HEK293T (cell line): ENCODE results near the gene PGAP3.

Source experiments
- CTCF ChIA-PET: fragments of 350-600 bp; formaldehyde crosslinking; extraction: SDS; loops from one replicate; lab custom pipeline; 2021; ENCODE audit warnings: antibody characterized with exemption, inconsistent platforms; lab: Yijun Ruan, JAX
- POLR2A ChIA-PET: fragments of 350-600 bp; formaldehyde crosslinking; extraction: SDS; loops from one replicate; lab custom pipeline; 2020; ENCODE audit warnings: antibody characterized with exemption, inconsistent platforms; lab: Yijun Ruan, JAX
- DNase-seq: peaks from one replicate; pipeline ENCODE4 v3.0.0; 2012; ENCODE audit warnings: mixed read lengths; ENCODE audit errors: extremely low spot score
- ARNT ChIP-seq: fragments of 450-650 bp; IDR thresholded peaks from 2 replicates; pipeline ENCODE4 v1.6.1; 2017; ENCODE audit warnings: mild to moderate bottlenecking
- BHLHE40 ChIP-seq: fragments of 450-650 bp; IDR thresholded peaks from 2 replicates; pipeline ENCODE4 v1.6.1; 2016; ENCODE audit warnings: mild to moderate bottlenecking, moderate library complexity, borderline replicate concordance
- CTBP1 ChIP-seq: fragments of 450-650 bp; IDR thresholded peaks from 2 replicates; pipeline ENCODE4 v1.6.1; 2016; ENCODE audit warnings: borderline replicate concordance
- ELF4 ChIP-seq: fragments of 450-650 bp; IDR thresholded peaks from 2 replicates; pipeline ENCODE4 v1.6.1; 2017; ENCODE audit warnings: antibody characterized with exemption
- FOXA1 ChIP-seq: fragments of 450-650 bp; IDR thresholded peaks from 2 replicates; pipeline ENCODE4 v1.6.1; 2016; ENCODE audit warnings: mild to moderate bottlenecking
- FOXK2 ChIP-seq: fragments of 450-650 bp; IDR thresholded peaks from 2 replicates; pipeline ENCODE4 v1.6.1; 2016; ENCODE audit warnings: mild to moderate bottlenecking
- FOXM1 ChIP-seq: fragments of 450-650 bp; IDR thresholded peaks from 2 replicates; pipeline ENCODE4 v1.6.1; 2017; ENCODE audit warnings: mild to moderate bottlenecking, borderline replicate concordance
- HDGF ChIP-seq: fragments of 450-650 bp; IDR thresholded peaks from 2 replicates; pipeline ENCODE4 v1.6.1; 2017; ENCODE audit warnings: antibody characterized with exemption, borderline replicate concordance
- L3MBTL2 ChIP-seq: fragments of 450-650 bp; conservative IDR thresholded peaks from 2 replicates; pipeline ENCODE4 v1.6.1; 2016; ENCODE audit warnings: mild to moderate bottlenecking
- LEF1 ChIP-seq: fragments of 450-650 bp; IDR thresholded peaks from 2 replicates; pipeline ENCODE4 v1.6.1; 2017; ENCODE audit warnings: mild to moderate bottlenecking, borderline replicate concordance
- NFRKB ChIP-seq: fragments of 450-650 bp; IDR thresholded peaks from 2 replicates; pipeline ENCODE4 v1.6.1; 2016; ENCODE audit warnings: mild to moderate bottlenecking, moderate library complexity
- SP1 ChIP-seq: fragments of 450-650 bp; IDR thresholded peaks from 2 replicates; pipeline ENCODE4 v1.6.1; 2017
- SUZ12 ChIP-seq: fragments of 450-650 bp; IDR thresholded peaks from 2 replicates; pipeline ENCODE4 v1.6.1; 2016; ENCODE audit warnings: mild to moderate bottlenecking
- TARDBP ChIP-seq: fragments of 450-650 bp; IDR thresholded peaks from 2 replicates; pipeline ENCODE4 v1.6.1; 2016
- ZNF384 ChIP-seq: fragments of 450-650 bp; IDR thresholded peaks from 2 replicates; pipeline ENCODE4 v1.6.1; 2016
- TF ChIP-seq, protein P1 (sequence below): fragments of 450-650 bp; IDR thresholded peaks from 2 replicates; pipeline ENCODE4 v1.6.1; 2016

The PGAP3 gene

DNA sequence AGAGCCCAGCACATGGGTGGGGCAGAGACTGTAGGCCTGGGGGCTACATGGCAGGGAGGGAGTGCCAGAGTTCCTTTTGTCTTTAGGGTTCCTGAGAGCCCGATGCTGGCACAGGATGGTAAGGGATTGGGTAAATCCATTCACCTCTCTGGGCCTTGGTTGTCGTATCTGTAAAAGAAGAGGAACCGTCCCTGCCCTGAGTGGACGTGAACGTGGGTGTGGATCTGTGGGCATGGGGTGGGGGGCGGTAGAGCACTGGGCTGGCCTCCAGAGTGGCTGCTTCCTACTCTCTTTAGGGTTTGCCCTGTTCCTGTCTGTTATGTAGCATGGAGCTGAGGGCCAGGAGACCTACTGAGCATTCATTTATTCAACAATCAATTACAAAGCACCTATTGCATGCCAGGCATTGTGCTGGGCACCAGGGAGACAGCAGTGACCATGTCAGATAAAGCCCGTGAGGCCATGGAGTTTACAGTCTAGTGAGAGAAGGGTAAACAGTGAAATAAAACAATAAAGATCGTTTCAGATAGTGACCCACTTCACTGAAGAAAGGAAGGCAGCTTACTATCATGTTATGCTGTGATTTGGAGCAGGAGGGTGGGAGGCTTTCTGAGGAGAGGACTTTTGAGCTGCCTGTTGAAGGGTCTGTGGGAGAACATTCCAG lies 35.8 kb downstream of the PGAP3 start:
- TF ChIP-seq ZNF384 (no peak), CTBP1 (no peak), ELF4 (no peak), HDGF (no peak), FOXK2 (no peak), ARNT (no peak), BHLHE40 (no peak), L3MBTL2 (no peak), TARDBP (no peak), LEF1 (no peak), SUZ12 (no peak), SP1 (no peak), FOXA1 (no peak), NFRKB (no peak), FOXM1 (no peak)
- TF ChIP-seq, protein P1, sequence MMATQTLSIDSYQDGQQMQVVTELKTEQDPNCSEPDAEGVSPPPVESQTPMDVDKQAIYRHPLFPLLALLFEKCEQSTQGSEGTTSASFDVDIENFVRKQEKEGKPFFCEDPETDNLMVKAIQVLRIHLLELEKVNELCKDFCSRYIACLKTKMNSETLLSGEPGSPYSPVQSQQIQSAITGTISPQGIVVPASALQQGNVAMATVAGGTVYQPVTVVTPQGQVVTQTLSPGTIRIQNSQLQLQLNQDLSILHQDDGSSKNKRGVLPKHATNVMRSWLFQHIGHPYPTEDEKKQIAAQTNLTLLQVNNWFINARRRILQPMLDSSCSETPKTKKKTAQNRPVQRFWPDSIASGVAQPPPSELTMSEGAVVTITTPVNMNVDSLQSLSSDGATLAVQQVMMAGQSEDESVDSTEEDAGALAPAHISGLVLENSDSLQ: no peak
- CTCF ChIA-PET: interaction anchor here (2.1 to 5.3 kb wide), 5 partner anchors 8 to 29 kb away, joined by 9 to 40 read pairs (median 28); partner anchors contain the start of genes STARD3 and TCAP
- no peak for DNase-seq
- POLR2A ChIA-PET: interaction anchor here (0.6 to 2.5 kb wide), 5 partner anchors 14 to 249 kb away, joined by 3 to 11 read pairs (median 7); partner anchors contain the start of genes ERBB2, PGAP3 and STARD3

DNA sequence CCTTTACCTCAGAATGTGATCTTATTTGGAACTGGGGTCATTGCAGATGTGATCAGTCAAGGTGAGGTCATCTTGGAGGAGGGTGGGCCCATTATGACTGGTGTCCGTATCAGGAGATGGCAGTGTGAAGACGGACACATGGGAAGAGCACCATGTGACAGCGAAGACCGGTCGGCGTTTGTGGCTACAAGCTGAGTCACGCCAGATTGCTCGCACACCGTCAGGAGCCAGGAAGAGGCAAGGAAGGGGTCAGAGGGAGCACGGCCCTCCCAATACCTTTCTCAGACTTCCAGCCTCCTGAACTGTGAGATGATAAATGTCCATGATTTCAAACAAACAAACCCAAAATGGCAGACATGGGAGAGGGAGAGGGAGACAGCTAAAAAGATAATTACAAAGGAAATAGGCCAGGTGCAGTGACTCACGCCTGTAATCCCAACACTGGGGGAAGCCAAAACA lies 37.7 kb downstream of the PGAP3 start:
- ChIA-PET CTCF (interaction anchor here (5.3 kb wide), 1 partner anchor 27 kb away, joined by 40 read pairs; no protein-coding TSS in a partner anchor), POLR2A (no interaction called here)
- no peak for DNase-seq
- no peak for TF ChIP-seq NFRKB
- no peak for TF ChIP-seq FOXA1
- TF ChIP-seq ARNT: no peak
- no peak for TF ChIP-seq FOXM1
- TF ChIP-seq ZNF384: no peak
- no peak for TF ChIP-seq HDGF
- TF ChIP-seq ELF4: no peak
- no peak for TF ChIP-seq LEF1
- no peak for TF ChIP-seq TARDBP
- no peak for TF ChIP-seq L3MBTL2
- TF ChIP-seq BHLHE40: no peak
- no peak for TF ChIP-seq SP1
- no peak for TF ChIP-seq CTBP1

DNA sequence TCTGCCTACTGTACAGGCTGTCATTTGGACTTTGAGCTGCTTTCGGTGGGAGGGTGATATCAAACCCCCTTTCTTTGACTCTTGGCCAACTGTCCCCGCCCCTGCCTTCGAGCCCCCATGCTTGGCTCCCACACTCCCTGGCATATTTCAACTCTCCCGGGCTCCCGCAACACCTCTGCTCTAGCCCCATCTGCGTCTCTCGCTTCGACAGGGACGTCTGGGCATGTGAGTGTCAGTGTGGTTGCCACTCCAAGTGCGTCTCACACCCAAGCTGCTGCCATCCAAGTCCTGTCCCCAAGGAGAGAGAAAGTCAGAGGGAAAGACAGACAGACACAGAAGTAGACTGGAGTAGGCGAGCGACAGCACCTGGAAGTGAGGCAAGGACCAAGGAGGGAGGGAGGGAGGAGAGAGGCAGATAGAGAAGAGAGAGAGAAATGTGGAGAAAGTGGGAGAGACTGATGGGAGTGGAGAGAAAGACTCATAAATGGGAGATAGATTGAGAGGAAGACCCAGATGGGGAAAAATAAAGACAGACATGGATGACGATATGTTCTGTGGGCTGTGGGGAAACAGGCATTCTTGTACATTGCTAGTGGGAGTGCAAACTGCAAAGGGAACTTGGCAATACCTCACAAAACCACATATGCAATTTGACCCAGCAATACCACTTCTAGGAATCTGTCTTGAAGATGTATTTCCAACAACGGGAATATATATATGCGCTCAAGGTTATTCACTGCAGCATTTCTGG lies 39.1 kb downstream of the PGAP3 start:
- CTCF ChIA-PET: no interaction called here
- DNase-seq: no peak
- POLR2A ChIA-PET: no interaction called here
- TF ChIP-seq LEF1: no peak
- no peak for TF ChIP-seq SUZ12
- TF ChIP-seq, protein P1: no peak
- TF ChIP-seq ELF4: no peak
- no peak for TF ChIP-seq BHLHE40
- no peak for TF ChIP-seq TARDBP

DNA sequence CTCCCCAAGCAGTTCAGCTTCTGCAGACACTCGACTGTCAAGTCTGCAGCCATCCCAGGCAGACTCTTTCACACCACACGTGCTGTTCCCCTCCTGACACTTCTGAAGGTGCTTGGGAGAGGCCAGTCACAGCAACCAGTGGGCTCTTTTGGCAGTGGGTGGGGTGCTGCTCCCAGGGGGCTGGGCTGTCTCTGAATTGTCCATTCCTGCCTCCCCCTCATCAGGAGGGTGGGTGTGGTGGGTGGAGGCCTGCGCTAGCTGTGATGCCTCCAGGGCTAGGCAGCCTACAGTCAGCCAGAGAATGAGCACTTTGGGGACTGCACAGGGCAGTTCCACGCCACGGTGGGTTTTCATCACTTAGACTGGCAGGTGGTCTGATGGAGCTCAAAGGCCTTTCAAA lies 40.6 kb downstream of the PGAP3 start:
- ChIA-PET POLR2A (interaction anchor here (2.0 kb wide), 1 partner anchor 9 kb away, joined by 7 read pairs; no protein-coding TSS in a partner anchor), CTCF (no interaction called here)
- no peak for DNase-seq
- TF ChIP-seq ELF4 (no peak), L3MBTL2 (no peak), BHLHE40 (no peak), ARNT (no peak), NFRKB (no peak), TARDBP (no peak), LEF1 (no peak), SP1 (no peak), FOXA1 (no peak), FOXM1 (no peak), ZNF384 (no peak), FOXK2 (no peak)
- TF ChIP-seq, protein P1: no peak

DNA sequence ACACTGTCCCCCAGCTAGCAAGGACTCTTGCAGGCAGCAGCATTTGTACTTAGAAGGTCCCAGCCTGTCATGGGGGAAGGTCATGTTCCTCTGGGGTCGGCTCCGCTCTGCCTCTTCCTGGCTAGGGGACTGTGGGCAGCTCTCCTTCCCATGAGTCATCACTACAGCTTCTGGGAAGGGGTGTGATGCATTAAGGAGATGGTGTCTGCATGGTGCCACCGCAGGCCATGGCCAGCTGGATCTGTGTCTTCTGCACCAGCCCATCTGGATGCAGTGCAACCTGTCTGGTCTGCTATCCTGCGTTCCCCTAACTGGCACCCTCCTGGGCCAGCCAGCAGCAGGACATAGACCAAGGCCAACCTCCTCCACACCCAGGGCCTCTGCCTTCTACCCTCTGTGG lies 44.6 kb downstream of the PGAP3 start:
- POLR2A ChIA-PET: no interaction called here
- CTCF ChIA-PET: interaction anchor here (5.7 kb wide), 1 partner anchor 11 kb away, joined by 39 read pairs; no protein-coding TSS in a partner anchor
- DNase-seq: no peak
- no peak for TF ChIP-seq FOXK2
- TF ChIP-seq FOXA1: no peak
- no peak for TF ChIP-seq ARNT
- no peak for TF ChIP-seq ZNF384
- TF ChIP-seq FOXM1: no peak
- no peak for TF ChIP-seq CTBP1
- TF ChIP-seq ELF4: no peak
- no peak for TF ChIP-seq L3MBTL2
- no peak for TF ChIP-seq SP1
- TF ChIP-seq LEF1: no peak
- TF ChIP-seq TARDBP: no peak
- no peak for TF ChIP-seq BHLHE40
- no peak for TF ChIP-seq HDGF
- no peak for TF ChIP-seq NFRKB
- TF ChIP-seq, protein P1: no peak
